Spleen (tissue), 7 donors: ENCODE measurements around the gene NGEF.

ENCODE experiments used
- CTCF ChIP-seq, 11 experiments: fragments of 200-600 bp in 7 of 11; fragments of 450-650 bp in 4 of 11; sonication (generic) in 4 of 11; IDR thresholded peaks in 8 of 11; conservative IDR thresholded peaks in 3 of 11; 1 replicate in 7 of 11; 2 replicates in 4 of 11; pipeline versions ENCODE4 v1.4.0 to v1.8.0; 2016 to 2021; ENCODE audit warnings: antibody characterized with exemption in 11 of 11, inconsistent platforms in 4 of 11, mild to moderate bottlenecking in 1 of 11
- POLR2A ChIP-seq, 3 donors: fragments of 450-650 bp; IDR thresholded peaks; one replicate each; pipeline ENCODE4 v1.5.1; 2017; ENCODE audit warnings: antibody characterized with exemption in 3 of 3, mild to moderate bottlenecking in 1 of 3
- POLR2AphosphoS5 ChIP-seq, 3 donors: sonication (generic); formaldehyde crosslinking; IDR thresholded peaks; one replicate each; pipeline ENCODE4 v1.5.1; 2017; ENCODE audit warnings: antibody characterized with exemption in 3 of 3
- donor health status: DM: no; HTN: no; CAD: no; lungs with moderate emphysema.
- donor health status: DM: no; HTN: no; CAD: no.
- donor health status: DM: no; HTN: no; CAD: no.

DNA sequence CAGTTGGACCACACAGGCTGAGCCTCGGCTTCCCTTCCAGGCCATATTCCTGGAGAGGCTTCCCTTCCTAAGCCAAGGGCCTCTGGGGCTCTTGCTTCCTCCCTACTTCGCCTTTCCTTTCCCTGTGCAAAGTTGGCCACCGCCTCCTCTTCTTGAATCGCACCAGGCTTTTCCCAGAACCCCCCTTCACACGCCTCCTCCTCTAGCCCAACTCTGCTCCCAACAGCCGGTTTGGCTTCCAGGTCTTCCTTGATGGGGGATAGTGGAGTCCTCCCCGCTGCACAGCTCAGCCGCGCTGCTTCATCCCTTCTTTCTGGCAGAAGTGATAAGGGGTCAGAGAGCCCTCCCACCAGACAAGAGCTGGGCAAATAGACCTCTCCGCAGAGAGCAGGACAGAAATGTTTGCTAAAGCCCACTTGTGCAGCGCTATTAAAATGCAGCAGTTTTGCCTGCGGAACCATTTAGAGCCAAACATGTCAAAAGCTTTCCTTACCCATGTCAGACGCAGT lies 86.6 kb downstream of the NGEF start:
- TF ChIP-seq POLR2AphosphoS5 (IDR thresholded peaks at IDR 0.05) (no peak), POLR2A (IDR thresholded peaks at IDR 0.05) (no peak), CTCF (IDR thresholded peaks at IDR 0.05 in 8 of 11, conservative IDR thresholded peaks at IDR 0.05 in 3 of 11) (no peak)
